NT2/D1 (cell line): ENCODE data around the gene RPS14.

Experiments
- SUZ12 ChIP-seq: IDR thresholded peaks from 2 replicates; pipeline ENCODE4 v1.6.1; 2011; ENCODE audit not compliant: insufficient read length, insufficient read depth; ENCODE audit errors: extremely low read depth
- YY1 ChIP-seq: IDR thresholded peaks from 2 replicates; pipeline ENCODE4 v1.6.1; 2011; ENCODE audit not compliant: insufficient read length, insufficient read depth
- ZNF274 ChIP-seq: IDR thresholded peaks from 2 replicates; pipeline ENCODE4 v1.6.1; 2011; ENCODE audit warnings: mild to moderate bottlenecking, low read depth, low read length

DNA sequence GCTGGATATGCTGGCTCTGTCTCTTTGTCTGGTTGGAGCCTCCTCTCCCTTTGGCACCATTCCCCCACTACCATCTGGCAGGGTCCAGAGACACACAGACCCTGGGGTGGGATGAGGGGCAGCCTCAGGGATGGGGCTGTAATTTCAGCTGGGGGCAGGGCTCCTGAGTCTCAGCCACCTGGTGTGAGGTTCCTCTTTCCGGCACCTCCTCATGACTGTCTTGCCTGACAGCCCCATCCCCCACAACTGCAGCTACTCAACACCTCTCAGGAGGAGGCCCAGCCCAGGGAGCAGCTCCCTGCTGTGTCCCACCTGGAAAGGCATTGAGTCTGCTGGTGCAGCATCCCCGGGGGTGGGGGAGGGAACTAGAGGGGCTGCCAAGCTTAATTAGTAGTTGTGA, 11.7 kb upstream of the RPS14 start:
- no peak for TF ChIP-seq ZNF274
- TF ChIP-seq SUZ12 = no peak
- TF ChIP-seq YY1 = no peak
